GM20431 (cell line): ENCODE results near the gene B3GALNT2.
"Not testable (repeated sequence)": the region's sequence is repeated elsewhere in the genome, so short reads cannot be mapped to it uniquely, and the experiment has no call there.

ENCODE experiments used
- in situ Hi-C: fragments of 300-500 bp; cut with MseI, MboI; formaldehyde crosslinking; loops from one replicate; pipeline ENCODE4 v1.15.0; 2020; ENCODE audit warnings: low sequenced_read_pairs; ENCODE audit not compliant: unreplicated experiment

Gene B3GALNT2

GRCh38 chr1:235504122-235504493, at the start of gene B3GALNT2:
Gene B3GALNT2 (minus strand): TSS chr1:235504452. CDS start chr1:235504252, 200 bp downstream.
- in situ Hi-C loops = loop anchor here (25.0 kb wide), 2 partner anchors 283 to 458 kb away; no protein-coding TSS in a partner anchor

- in situ Hi-C loops = no loop called here
Measured at GRCh38 chr1:235553112-235553551, 48.9 kb upstream of the B3GALNT2 start.

GRCh38 chr1:235552146-235552716, 48.0 kb upstream of the B3GALNT2 start:
- in situ Hi-C loops = no loop called here

GRCh38 chr1:235549351-235550139, 45.3 kb upstream of the B3GALNT2 start:
- in situ Hi-C loops = no loop called here

- in situ Hi-C loops = not testable (repeated sequence)
Measured at GRCh38 chr1:235546369-235547155, 42.3 kb upstream of the B3GALNT2 start.

- in situ Hi-C loops = no loop called here
Measured at GRCh38 chr1:235545292-235545930, 41.2 kb upstream of the B3GALNT2 start.

GRCh38 chr1:235542845-235543244, 38.6 kb upstream of the B3GALNT2 start:
- in situ Hi-C loops = not testable (repeated sequence)

- in situ Hi-C loops = no loop called here
Measured at GRCh38 chr1:235533476-235534168, 29.4 kb upstream of the B3GALNT2 start.

- in situ Hi-C loops = no loop called here
Measured at GRCh38 chr1:235532360-235532759, 28.1 kb upstream of the B3GALNT2 start.

GRCh38 chr1:235527196-235527814, 23.1 kb upstream of the B3GALNT2 start:
- in situ Hi-C loops = no loop called here

GRCh38 chr1:235525314-235525713, 21.1 kb upstream of the B3GALNT2 start:
- in situ Hi-C loops = no loop called here

- in situ Hi-C loops = loop anchor here (25.0 kb wide), 2 partner anchors 270 to 445 kb away; no protein-coding TSS in a partner anchor
Measured at GRCh38 chr1:235516862-235517446, 12.7 kb upstream of the B3GALNT2 start.

GRCh38 chr1:235515844-235516512, 11.7 kb upstream of the B3GALNT2 start:
- in situ Hi-C loops = loop anchor here (25.0 kb wide), 2 partner anchors 271 to 446 kb away; no protein-coding TSS in a partner anchor

GRCh38 chr1:235513495-235514366, 9.5 kb upstream of the B3GALNT2 start:
- in situ Hi-C loops = loop anchor here (25.0 kb wide), 2 partner anchors 274 to 449 kb away; no protein-coding TSS in a partner anchor

GRCh38 chr1:235511470-235512240, 7.4 kb upstream of the B3GALNT2 start:
- in situ Hi-C loops = loop anchor here (25.0 kb wide), 2 partner anchors 276 to 451 kb away; no protein-coding TSS in a partner anchor

GRCh38 chr1:235510823-235511222, 6.6 kb upstream of the B3GALNT2 start:
- in situ Hi-C loops = loop anchor here (25.0 kb wide), 2 partner anchors 276 to 451 kb away; no protein-coding TSS in a partner anchor
